Stimulated activated naive CD8-positive, alpha-beta T cell treated with anti-CD3 and anti-CD28 coated beads, Interleukin-15, Interleukin-2, amounts not matched to agents 100 U/mL and 50 U/mL, for 24 hours (primary cell): ENCODE measurements around the gene SYT6.

Experiments
- ATAC-seq: fragments of 150-1000 bp; cut with Tn5 transposase; one replicate; pipeline ENCODE4 v1.10.0; 2021
- DNase-seq: peaks from one replicate; pipeline ENCODE4 v3.0.0; 2021

The SYT6 gene

GRCh38 chr1:114092186-114093062, 61.2 kb downstream of the SYT6 start:
- DNase-seq (no peak), ATAC-seq (no peak)

DNA sequence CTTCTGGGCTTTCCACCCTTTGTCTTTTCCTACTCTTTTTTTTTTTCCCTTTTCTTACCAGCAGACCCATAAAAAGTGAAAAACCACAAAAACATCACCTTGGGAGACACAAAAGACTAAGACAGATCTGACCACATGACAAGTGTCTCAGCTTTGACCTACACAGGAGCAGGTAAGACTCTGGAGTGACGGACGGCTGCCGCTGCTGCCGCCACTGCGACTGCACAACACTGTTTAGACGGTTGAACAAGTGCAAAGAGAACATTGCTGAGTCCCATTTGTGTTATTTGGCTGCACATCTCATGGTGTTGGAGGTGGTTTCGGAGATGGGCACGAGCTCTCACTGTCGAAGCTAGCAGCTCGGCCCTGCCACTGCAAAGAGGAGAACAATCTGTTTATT, 62.0 kb downstream of the SYT6 start:
- no peak for ATAC-seq
- no peak for DNase-seq

DNA sequence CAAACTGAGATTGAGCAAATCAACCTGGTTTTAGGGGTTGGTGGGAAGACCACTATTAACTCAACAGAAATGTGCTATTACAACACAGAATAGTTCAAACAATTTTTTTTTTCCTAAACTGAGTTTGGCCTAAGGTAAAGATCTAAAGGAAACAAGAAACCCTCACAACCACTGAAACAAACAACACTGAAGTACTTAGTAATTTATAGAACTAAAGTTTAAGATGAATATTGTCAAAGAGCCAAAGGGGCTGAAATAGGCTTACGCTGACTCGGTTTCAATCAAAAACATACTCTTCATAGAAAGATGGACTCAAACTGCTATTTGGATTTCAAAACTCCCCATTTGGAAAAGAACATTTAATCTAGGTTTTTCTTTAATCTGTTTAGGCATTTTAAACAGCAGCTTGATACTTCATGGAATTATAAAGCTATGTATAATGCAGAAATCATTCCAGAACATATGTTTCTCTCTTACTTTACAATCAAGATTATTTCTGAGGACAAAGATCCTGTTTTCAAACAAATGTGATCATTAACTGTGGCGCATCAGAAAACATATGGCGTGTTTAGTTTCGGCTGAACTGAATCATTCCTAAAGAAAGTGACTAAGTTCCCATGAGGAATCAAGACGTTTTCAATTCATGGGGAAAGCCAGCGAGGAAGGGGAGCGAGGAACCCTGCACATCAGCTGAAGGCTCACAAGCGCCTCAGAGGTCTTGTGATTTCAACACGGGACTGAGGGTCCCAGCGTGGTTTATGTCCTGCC, 62.7 kb downstream of the SYT6 start:
- no peak for DNase-seq
- no peak for ATAC-seq

GRCh38 chr1:114089502-114090138, 64.0 kb downstream of the SYT6 start:
- ATAC-seq = no peak
- no peak for DNase-seq

DNA sequence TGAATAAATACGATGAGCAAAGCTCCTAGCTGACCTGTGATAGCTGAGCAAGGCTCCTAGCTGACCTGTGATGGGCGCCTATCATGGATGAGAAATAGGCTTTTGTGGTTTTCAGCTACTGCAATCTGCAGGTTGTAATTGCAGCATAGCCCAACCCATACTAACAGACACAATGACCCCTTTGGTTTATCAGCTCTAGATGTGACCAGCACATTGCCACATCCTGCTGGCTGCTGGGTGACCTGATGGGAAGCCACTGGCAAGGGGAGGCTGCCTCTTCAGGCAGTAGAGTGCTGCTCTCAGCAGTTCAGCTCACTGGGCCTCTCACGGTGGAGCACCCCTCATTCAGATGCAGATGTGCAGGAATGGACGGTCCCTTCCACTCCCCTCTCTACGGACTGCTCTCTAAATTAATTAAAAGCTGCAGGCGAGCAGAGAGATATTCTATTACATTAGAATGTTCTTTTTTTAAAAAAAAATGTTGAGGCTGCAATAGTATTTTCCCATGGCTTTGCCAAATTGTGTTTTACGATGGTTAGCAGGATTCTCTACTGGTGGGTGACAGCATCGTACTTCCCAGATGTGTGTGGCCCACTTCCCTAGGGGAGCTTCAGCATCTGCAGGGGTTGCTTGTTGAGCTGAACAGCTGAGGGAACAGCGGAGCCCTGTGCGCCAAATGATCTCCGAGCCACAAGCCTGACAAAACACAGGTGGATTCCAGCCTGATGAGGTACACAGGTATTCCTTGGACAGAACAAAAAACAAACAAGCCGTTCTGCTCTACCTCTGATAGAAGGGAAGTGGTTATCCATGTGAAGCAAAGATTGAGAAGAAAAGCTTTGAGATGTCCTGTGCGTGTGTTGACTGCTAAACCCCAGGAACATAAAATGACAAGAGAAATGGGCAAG, 65.0 kb downstream of the SYT6 start:
- no peak for ATAC-seq
- DNase-seq = no peak

DNA sequence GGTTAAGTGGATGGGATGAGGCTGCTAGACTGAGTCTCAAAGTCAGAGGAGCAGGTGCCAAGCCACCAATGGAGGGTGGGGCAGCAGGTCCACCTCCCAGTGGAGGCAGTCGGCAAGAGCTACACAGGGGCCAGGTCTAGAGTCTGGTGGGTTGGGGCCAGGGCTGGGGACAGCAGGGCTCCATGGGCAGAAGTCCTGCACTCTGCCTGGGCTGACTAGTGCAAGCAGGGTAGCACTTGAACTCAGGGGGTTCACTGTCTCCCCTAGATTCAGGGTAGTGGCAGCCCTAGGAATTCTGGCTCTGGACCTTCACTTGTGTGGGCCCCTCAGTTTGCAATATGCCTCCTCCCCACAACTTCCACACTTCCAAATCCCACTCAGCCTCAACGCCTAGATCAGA, 66.2 kb downstream of the SYT6 start:
- ATAC-seq (no peak), DNase-seq (no peak)

- ATAC-seq (no peak), DNase-seq (no peak)
Measured at GRCh38 chr1:114086601-114087368, 66.9 kb downstream of the SYT6 start.

DNA sequence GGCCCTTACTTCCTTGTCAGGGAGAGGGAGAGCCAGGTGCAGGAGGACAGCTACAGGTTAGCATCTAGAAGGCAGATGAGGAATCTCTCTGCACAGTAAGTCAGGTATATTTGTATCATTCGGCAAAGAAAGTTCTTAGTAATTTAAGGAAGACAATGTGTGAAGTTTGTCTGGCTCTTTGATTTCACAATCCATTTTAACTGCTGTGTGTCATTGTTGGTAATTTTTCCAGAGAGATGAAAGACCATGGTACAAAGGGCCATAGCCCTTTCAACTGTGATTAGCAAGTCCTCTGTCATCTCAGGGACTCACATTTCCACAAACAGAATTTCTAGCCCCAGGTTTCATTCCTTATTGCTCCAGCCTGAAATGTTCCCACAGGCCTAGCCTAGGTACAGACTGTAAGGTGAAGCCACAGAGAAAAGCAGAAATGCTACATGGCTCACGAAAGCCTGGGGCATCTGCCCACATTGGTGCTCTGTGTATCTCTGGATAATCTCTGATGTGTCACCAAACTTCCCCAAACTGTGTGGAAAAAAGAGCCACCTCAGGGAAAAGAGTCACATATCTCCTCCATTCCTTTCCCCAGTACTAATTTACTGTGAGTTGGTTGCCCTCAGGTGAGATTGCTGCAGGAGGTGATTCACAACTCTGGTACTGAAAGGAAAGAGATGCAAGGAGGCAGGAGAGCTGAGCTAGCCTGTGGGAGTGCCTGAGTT, 70.6 kb downstream of the SYT6 start:
- ATAC-seq (no peak), DNase-seq (no peak)

GRCh38 chr1:114082304-114082630, 71.4 kb downstream of the SYT6 start:
- no peak for DNase-seq
- ATAC-seq = no peak

DNA sequence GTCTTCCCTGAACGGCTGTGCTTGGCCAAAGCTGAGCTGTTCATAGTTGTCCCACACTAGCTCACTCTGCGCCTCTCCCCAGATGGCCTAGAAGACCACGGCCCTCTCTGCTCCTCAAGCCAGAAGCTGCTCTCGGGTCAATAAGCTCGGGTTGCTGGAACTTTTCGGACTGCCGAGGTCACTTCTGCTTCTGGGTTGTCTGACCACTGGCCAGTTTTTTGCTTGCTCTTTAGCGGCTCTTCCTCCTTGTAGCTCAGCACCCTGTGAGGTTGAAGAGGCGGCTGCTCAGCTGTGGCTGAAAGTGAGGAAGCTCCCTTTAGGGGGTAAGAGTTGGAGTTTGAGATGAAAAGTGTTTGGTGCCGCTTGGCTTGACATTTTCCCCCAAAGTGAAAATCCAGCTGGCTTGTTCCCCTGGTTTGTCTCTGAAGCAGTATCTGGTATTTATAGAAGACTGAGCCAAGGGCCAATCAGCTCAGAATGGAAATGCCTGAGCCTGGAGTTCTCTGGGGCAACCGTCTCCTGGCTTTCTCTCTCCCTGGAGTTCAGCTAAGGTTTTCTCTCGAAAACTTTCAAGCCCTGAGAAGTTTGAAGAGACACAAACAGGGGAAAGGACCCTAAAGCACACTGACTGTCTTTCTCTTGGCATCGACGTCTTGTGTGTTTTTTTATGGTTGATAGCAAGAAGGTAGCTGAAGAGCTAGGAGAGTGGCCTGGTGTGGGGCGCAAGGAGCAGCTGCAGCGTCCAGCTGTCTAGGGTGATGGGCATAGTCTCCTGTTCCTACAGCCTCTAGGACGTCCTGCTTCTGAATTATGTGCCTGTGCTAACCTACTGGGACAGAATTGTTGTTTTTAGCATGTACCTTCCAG, 72.0 kb downstream of the SYT6 start:
- ATAC-seq (no peak), DNase-seq (no peak)

DNA sequence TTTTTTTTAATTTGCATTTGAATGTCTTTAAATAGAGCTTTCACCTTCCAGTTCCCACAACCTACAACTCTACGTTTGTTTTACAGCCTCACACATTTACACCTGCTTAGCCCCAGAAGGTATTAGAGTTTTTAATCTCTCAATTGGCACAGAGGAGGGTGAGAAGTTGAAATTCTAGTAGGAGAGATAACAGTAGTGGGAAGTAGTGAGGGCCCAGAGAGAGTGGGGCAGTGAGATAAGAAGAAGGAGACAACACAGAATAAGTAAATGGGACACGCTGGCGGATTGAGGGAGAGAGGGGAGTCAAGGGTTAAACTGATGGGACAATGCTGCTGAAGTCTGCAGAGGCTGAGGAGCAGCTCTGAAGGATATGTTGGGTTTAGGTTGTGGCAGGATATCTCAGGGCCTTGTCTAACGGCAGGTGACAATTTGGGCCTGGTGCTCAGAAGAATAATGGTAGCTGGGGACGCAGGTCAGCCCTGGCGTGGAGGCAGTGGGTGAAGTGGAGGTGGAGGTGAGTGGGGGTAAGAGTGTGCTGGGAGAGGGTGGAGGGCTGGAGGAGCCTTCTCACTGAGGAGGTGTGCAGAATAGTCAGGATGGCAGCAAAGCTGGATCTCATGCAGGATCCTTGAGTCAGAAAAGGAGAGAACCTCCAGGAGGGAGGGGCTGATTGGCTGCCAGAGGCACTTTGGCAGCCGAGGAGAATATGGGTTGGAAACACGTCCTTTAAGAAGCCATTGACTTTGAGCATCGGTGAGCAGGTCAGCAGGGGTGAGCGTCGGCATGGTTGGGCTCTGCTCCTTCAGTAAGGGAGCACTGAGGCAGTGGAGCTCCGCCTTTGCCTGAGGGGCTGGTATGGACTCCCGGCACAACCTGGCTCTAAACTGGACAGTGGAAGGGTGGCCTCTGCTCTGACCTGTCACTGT, 72.9 kb downstream of the SYT6 start:
- ATAC-seq = no peak
- DNase-seq = no peak

- ATAC-seq = no peak
Measured at GRCh38 chr1:114079596-114080190, 74.0 kb downstream of the SYT6 start.

DNA sequence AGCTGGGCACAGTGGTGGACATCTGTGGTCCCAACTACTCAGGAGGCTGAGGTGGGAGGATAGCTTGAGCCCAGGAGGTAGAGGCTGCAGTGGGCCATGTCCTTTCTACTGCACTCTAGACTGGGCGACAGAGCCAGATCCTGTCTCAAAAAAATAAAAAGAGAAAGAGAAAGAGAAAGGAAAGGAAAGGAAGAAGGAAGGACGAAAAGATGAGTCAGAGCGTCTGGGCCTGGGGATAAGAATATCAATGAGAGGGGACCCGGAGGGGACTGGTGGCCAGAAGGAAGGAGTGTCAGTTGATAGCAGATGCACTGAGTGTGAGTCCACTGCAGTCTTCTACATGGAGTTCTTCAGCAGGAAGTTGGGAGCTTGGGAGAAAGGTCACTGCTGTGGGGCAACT, 75.6 kb downstream of the SYT6 start:
- DNase-seq (no peak), ATAC-seq (no peak)

More at GRCh38 chr1:114079596-114080190, 74.0 kb downstream of the SYT6 start:
- DNase-seq = no peak

DNA sequence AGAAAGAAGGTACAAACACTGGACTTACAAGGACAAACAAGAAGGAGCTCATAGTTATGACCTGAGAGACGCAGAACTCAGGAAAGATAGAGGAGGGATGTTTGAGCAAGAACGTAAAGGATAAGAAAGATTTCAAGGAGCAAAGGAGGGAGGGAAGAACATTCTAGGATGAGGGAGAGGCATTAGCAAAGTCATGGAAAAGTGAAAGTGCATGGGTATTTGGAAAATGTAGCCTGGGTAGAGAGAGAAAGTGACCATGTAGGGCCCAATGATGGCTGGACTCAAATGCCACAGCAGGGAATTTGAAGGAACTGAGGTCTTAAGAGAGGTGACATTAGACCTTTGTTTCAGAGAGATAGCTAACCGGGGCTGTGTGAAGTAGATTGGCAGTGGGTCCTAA, 76.5 kb downstream of the SYT6 start:
- DNase-seq = no peak
- no peak for ATAC-seq

DNA sequence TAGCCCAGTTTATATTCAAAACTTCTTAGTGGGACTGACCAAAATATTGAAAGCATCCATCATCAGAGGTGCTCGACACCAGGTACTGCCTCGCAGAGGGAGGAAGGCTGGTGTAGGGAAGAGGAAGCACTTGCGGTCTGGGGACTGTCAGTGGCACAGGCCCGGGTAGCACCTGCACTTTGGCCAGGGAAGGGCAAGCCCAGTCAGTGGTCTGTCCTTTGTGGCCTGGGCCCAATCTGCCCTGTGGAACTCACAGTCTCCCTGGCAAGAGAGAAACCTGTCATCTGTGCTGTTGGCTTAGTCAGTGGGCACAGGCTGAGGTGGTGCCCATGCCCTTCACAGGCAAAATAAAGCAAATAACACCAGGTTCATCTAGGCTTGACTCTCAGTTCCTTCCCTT, 77.4 kb downstream of the SYT6 start:
- DNase-seq (no peak), ATAC-seq (no peak)

DNA sequence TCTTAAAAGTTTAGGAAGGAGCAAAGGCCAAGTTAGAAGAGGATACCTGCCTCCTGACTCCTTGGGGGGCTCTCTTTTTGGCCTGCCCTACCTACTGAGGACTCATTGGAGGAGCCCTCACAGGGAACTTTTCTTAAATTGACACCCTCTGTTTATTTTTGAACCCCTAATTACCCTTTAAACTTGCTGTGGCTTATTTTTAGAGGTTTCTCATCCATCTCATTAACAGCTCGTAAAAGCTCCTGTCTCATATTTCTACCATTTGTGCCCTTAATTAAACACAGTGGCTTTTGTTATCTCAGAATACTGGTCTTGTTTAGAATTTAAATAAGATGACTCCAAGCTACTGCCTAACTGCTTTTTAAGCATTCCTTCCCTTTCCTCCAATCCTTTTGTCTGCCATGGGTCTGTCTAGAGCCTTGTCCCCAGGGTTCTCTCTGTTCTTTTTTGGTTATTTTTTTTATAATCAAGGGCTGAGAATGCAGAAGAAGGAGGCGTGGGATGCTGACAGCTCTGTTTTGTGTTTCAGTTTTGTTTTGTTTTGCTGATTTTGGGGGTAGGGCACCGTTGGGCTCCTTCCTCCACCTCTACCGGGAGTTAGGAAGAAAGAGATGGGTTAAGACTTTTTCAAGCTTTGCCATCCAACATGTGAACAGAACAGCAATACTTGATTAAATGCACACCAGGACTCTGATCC, 78.0 kb downstream of the SYT6 start:
- no peak for ATAC-seq
- no peak for DNase-seq

GRCh38 chr1:114075105-114075504, 78.6 kb downstream of the SYT6 start:
- ATAC-seq = no peak
- DNase-seq = no peak

DNA sequence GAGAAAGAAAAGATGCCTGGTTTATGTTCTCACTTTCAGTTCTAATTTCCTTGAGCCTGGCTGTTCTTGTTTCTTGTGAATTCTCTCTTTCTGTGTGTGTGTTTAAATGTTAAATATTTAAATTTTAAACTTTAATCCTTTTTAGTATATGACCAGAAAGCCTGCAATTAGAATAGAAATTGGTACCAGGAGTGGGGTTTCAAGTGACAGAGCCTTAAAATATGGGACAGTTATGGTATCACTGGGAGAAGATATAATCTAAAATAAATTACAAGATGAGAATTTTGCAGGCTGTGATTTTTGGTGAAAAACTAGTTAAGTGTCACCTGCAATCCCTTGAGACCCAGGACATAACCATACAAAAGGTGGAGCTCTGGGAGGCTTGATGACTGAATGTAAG, 81.4 kb downstream of the SYT6 start:
- DNase-seq (no peak), ATAC-seq (no peak)
